HG03025 (cell line): ENCODE data around the gene CLCA2.

ENCODE experiments used
- ATAC-seq: cut with Tn5 transposase; IDR thresholded peaks from one replicate; pipeline ENCODE4 v1.9.1; 2021; ENCODE audit warnings: mild to moderate bottlenecking, moderate library complexity; ENCODE audit not compliant: unreplicated experiment, low FRiP score

CLCA2 gene

GRCh38 chr1:86504895-86505563, 81.1 kb downstream of the CLCA2 start:
- ATAC-seq: no peak

- no peak for ATAC-seq
These were observed 81.6 kb downstream of the CLCA2 start for GRCh38 chr1:86505564-86505902.
